ENCODE results near the gene MAGEB4. TPM values are rescaled to one million over a fixed set of nuclear protein-coding genes. Genes with fewer than 3 reads are reported as not detected.

The MAGEB4 gene
- total RNA-seq (ENCODE audit: low replicate concordance), result not detected in 2 replicates

DNA sequence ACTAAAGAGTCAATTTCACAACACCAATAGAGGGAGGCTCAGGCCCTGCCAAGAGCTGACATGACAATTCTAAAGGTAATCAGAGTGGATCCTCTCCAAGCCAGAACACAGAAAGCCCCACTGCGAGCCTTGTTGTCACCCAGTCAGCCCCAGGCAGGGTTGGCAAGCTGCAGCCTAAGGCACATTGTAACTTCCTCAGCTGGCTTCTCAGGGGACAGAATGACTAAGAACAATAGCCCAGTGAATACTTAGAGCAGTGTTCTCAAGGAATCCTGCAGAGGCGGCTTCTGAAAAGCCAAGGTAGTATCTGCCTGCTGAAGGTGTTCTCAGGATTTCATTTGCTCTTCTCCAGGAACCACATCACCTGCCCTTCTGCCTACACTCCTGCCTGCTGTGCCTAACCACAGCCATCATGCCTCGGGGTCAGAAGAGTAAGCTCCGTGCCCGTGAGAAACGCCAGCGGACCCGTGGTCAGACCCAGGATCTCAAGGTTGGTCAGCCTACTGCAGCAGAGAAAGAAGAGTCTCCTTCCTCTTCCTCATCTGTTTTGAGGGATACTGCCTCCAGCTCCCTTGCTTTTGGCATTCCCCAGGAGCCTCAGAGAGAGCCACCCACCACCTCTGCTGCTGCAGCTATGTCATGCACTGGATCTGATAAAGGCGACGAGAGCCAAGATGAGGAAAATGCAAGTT lies at the start of gene MAGEB4:
Gene MAGEB4 (plus strand): TSS at position 277 of the 692 bp plus-strand sequence. CDS start 136 bp downstream, at position 413.

GRCh38 chrX:30215357-30215843 lies 26.4 kb upstream of the MAGEB4 start, which contains the start of gene MAGEB2:
Gene MAGEB2, plus strand, starts transcription at chrX:30215563. Its CDS starts 3,018 bp downstream, at chrX:30218581.

DNA sequence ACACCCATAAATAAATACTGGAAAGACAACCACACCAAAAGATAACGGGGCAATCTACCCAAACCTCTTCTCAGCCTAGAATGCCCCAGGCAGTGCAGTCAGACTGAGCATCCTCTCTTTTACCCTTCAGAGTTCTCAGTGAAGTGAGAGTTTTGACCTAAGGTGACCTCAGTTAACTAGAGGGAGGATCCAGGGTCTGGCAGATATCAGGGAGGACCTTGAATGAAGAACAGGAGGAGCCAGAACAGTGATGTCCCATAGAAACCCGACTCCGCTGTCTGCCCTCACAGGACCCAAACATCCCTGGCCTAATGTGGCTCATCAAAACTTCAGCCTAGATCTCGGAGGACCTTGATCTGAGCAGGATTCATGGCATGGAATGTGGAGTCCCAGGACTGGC lies 11.4 kb upstream of the MAGEB4 start, which contains the start of gene MAGEB3:
Gene MAGEB3 (plus strand): TSS at position 263 of the 400 bp plus-strand sequence. CDS start 5,268 bp downstream, outside the sequence.

GRCh38 chrX:30246769-30247489 lies 5.1 kb downstream of the MAGEB4 start, which contains the start of gene MAGEB1:
Gene MAGEB1, plus strand, starts transcription at chrX:30247146. Its CDS starts 3,348 bp downstream, at chrX:30250494.

Other genes with a start within 250 kb of the MAGEB4 start
- not detected in 2 replicates for gene MAGEB2, start 26.4 kb upstream of the MAGEB4 start, total RNA-seq (ENCODE audit: low replicate concordance)
- not detected in 2 replicates for gene MAGEB3, start 11.3 kb upstream of the MAGEB4 start, total RNA-seq (ENCODE audit: low replicate concordance)
- not detected in 2 replicates for gene MAGEB1, start 5.1 kb downstream of the MAGEB4 start, total RNA-seq (ENCODE audit: low replicate concordance)
- gene NR0B1, start 67.4 kb downstream of the MAGEB4 start, total RNA-seq (ENCODE audit: low replicate concordance), result 3.2 TPM in 1 of 2 replicates, not detected in the other